HG03159 (cell line): ENCODE results near the gene TNIK.
A peak's percentile ranks its signal among the peaks of the same experiment; 100 is the strongest.

ENCODE experiments used
- ATAC-seq: cut with Tn5 transposase; IDR thresholded peaks from one replicate; pipeline ENCODE4 v1.9.1; 2021; ENCODE audit warnings: mild to moderate bottlenecking, moderate library complexity; ENCODE audit not compliant: unreplicated experiment

Gene TNIK

DNA sequence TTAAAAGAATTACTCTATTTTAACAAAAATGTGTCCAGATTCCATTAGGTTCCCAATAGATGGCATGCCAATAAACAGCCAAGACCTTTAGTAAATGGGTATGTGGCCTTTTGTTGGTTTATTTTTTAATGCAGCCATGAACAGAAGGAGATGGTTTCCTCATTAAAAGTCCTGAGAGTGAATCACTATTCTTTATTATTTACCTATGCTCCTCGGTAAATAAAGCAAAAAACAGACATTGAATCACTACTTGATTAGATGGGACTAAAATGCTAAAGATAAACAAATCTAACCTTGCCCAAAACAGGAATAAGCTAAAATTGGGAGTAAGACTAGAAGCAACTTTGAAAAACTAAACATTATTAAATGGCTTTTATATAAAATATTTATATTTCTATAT, 94.2 kb downstream of the TNIK start:
- no peak for ATAC-seq

DNA sequence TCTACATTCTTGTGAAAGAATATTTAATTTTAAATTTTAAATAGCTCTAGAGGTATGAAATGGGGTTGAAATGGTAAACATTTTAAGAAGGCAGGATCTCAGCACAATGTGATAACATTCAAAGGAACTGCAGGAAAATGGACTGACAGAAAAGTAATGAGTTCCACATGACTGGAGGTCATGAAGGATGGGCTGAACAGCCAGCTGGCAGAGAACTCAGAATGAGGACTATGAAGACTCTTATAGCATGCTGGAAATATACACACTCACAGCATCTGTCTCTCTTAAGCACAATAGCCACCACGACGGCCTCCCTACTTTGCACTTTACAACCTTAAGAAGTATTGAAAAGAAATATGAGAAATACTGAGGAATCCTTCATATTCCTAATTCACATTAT, 94.7 kb downstream of the TNIK start:
- ATAC-seq: no peak

GRCh38 chr3:171364500-171364899, 95.7 kb downstream of the TNIK start:
- no peak for ATAC-seq

DNA sequence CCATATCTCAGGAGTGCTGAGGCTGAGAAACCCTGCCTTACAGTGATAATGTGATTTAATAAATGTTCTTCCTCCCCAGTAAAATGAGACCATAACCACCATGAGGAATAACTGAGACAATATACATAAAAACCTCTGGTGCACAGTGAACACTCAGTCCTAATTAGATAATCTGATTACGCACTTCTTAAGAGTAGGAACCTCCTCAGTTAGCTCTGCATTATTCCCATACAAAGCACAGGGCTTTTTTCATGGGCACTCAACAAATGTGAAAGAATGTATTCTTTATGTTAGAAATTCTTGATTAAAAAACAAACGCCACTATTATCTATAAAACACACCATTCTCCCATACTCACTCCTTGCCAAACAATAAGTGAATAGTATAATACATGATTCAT, 97.0 kb downstream of the TNIK start:
- no peak for ATAC-seq

- ATAC-seq: no peak
These were observed 97.6 kb downstream of the TNIK start for GRCh38 chr3:171362575-171362974.

- ATAC-seq: no peak
These were observed 101.4 kb downstream of the TNIK start for GRCh38 chr3:171358881-171359198.

GRCh38 chr3:171358181-171358880, 101.9 kb downstream of the TNIK start:
- no peak for ATAC-seq

- no peak for ATAC-seq
These were observed 102.5 kb downstream of the TNIK start for GRCh38 chr3:171357721-171358120.

DNA sequence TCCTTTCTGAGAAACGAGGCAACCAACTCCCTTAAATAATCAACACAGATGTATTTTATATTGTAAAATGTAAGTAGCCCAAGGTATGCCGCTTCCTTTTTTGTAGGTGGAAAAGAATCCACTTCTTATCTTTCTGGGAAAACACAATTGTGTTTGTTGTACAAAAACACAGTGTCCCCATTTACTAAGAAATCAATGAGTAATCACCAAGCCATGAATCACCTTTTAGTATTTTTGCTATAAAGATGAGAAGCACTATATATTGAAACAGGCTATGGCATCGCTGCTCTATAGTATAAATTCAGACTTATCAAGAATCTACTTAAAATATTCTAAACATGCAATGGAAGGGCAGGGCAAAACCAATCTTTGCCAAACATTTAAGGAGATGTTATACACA, 104.0 kb downstream of the TNIK start:
- ATAC-seq: no peak

DNA sequence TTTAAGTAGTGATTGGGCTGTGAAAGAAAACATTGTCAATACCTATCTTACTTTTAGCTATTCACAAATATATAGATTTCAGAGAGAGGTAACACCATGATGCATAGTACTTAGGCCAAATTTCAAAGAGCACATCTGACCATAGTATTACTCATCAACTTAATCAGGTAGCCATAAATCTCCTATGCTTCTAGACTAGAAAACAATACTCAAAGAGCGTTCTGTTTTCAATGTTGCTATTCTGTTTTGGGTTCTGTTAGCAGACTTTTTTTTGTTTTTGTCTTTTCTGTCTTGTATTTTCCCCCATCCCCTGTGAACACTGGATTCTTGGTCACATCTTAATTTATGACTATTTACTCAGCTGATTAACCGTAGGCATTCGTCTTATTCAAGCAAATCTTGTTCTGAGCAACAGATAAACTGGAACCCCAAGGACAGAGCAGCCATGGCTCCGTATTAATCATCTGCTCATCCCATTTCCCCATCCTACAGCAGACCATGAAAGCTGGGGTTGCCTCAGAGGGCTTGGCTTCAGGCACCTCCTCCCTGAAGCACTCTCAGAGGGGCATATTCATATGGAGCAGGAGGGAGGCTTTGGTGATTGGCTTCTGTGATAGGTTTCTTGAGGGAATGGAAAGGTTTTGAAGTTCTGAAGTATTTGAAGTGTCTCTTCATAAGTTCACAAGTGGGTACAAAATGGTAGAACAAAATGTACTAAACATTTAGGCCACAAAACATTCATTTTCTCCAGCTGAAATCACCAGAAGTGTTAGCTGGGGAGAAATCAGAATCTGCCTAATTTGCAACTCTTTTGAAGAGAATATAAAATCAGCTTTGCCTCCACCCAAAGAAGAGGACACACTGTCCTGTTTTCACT, 105.3 kb downstream of the TNIK start:
- ATAC-seq: no peak

DNA sequence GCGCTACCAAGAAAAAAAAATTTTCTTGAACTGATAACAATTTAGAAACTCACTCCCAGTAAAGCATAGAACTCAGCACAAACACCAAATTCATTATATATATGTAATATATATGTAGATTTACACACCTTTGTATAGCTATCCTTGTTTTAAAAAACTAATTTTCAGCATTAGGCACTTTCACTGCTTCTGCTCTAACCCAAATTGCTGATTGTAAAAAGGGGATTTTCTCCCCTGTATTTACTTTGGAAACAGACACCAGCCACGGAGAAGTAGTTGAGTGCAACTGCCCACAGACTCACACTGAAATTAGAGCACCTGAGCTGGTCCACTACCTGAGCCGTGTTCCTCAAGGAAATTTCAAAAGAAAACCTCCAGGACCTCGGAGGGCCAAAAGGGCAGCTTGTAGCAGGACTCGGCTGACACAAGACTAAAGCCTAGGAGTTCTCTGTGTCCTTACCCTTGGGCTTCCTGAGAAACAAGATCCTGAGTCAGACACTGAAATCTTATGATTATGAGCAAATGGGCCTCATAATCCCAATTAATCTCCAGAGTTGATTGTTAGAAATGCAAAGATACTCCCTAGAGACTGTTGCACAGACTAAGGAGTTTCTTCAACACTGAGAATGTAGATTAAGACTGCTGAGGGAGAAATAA, 106.0 kb downstream of the TNIK start:
- no peak for ATAC-seq

DNA sequence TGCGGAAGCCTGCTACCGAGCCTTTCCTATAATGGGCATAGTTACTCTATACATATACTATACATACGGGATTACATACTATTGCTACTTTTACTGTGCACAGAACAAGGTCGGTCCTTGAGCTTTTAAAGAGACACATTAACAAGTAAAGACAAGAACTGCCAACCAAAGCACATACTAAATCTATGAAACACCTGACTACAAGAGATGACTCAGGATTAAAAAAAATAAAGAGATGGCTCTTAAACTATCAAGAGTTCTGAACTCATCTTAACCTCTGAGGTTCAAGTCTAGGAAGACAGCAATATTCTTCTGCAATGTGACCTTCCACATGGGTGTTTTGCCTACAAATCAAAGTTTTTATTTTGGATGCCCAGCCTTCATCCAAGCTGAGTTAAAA, 106.8 kb downstream of the TNIK start:
- no peak for ATAC-seq

GRCh38 chr3:171352387-171352935, 107.7 kb downstream of the TNIK start:
- no peak for ATAC-seq

DNA sequence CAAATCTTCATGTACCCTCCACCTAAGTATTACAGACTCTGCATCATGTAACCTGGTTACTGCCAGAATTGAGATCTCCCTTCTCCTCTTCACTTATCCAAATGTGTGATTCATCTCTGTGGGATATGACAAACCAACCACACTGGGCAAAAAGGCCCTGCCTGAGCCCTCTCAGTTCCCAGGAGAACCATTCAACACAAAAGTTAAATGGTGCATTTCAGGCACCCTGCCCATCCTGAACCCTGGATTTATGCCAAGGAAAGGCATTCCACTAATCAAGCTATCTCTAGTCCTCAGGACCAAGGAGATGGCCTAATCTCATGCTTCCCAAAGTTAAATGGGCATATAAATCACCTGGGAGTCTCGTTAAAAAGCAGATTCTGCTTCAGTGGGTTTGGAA, 108.5 kb downstream of the TNIK start:
- no peak for ATAC-seq

GRCh38 chr3:171350364-171350763, 109.8 kb downstream of the TNIK start:
- no peak for ATAC-seq

- no peak for ATAC-seq
These were observed 110.8 kb downstream of the TNIK start for GRCh38 chr3:171349392-171349791.

DNA sequence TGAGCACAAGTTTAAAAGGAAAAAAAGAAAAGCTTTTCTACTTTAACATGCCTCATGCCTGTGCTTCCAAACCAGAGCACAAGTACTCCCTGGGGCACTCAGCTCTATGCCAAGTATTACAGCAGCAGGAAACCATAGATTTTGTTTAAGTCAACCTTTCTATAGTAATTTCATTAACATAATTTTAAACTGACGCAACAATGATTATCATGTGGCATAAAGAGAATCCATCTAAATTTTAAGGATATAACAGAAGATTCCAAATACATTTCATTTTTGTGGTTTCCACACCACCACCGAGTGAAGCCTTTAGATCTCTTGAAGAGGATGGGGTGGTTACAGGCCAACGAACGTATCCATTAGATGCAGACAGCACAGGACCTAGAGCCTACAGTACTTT, 112.1 kb downstream of the TNIK start:
- ATAC-seq: no peak

DNA sequence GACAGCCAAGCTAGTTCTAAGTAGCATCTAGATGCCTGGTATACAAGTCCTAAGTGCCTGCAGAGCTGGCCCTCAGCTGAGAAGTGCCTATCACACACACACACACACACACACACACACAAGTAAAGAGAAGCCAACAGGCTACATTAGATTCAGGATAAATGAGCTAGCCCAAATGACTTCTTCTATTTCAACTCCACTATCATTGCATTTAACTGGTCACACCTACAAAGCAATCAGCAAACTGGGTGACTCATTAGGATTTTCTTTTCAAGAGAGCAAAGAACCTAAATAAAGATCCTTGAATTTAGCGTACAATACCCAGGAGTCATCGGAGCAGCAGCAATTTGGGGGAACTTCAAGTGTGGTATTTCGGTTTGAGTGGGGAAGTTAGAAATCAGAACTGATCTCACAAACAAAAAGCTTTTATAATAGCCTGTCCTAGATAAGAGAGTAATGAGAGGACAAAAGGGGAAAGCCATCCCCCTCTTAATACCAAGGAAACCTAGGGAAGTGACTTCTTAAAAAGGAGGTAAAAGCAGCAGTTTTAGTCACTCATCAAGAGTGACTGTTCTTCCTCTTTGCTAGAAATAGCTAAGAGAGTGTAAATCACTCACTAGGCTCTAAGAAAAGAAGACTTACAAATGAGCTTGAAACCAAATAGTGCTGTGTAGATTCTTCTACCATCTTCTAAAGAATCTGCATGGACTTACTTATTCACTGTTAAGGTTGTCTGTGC, 112.7 kb downstream of the TNIK start:
- peak; percentile 60 for ATAC-seq

- ATAC-seq: no peak
These were observed 113.5 kb downstream of the TNIK start for GRCh38 chr3:171346582-171347300.

GRCh38 chr3:171346019-171346418, 114.2 kb downstream of the TNIK start:
- ATAC-seq: no peak
